Lung (tissue), 12 donors: ENCODE measurements around the gene HSPA8. TPM values are rescaled to one million over a fixed set of nuclear protein-coding genes. Genes with fewer than 3 reads are reported as not detected.
"Not testable (repeated sequence)": the region's sequence is repeated elsewhere in the genome, so short reads cannot be mapped to it uniquely, and the experiment has no call there.

Experiments
- ATAC-seq: fragments of 200-7000 bp; cut with Tn5 transposase; one replicate; pipeline ENCODE4 v1.9.1; 2020; ENCODE audit warnings: moderate number of reproducible peaks; ENCODE audit not compliant: insufficient read depth, low FRiP score
- DNase-seq, 3 donors: peaks; one replicate each; pipeline ENCODE4 v3.0.0-alpha.2; 2013 to 2017
- H3K27ac ChIP-seq, 2 donors: one replicate each; pipeline ENCODE4 v1.5.1; 2013; ENCODE audit warnings: mild to moderate bottlenecking in 2 of 2, moderate library complexity in 2 of 2, control low read depth in 1 of 2, inconsistent platforms in 1 of 2, low read depth in 1 of 2, low read length in 1 of 2
- H3K27me3 ChIP-seq, 3 donors: one replicate each; pipeline ENCODE4 v1.5.1; 2013; ENCODE audit warnings: low read length in 2 of 3; ENCODE audit not compliant: control insufficient read depth in 3 of 3, insufficient read depth in 3 of 3
- H3K36me3 ChIP-seq, 4 donors: one replicate each; pipeline ENCODE4 v1.5.1; 2013; ENCODE audit warnings: low read length in 4 of 4, mild to moderate bottlenecking in 1 of 4, moderate library complexity in 1 of 4; ENCODE audit not compliant: control insufficient read depth in 4 of 4, insufficient read depth in 4 of 4
- H3K4me1 ChIP-seq, 5 donors: one replicate each; pipeline ENCODE4 v1.5.1; 2013; ENCODE audit warnings: low read length in 5 of 5, mild to moderate bottlenecking in 2 of 5, moderate library complexity in 1 of 5; ENCODE audit not compliant: control insufficient read depth in 5 of 5, insufficient read depth in 5 of 5
- H3K4me3 ChIP-seq: one replicate; pipeline ENCODE4 v1.5.1; 2013; ENCODE audit warnings: mild to moderate bottlenecking, control low read depth, moderate library complexity
- H3K9ac ChIP-seq, 2 donors: one replicate each; pipeline ENCODE4 v1.5.1; 2013; ENCODE audit warnings: low read length in 2 of 2, control low read depth in 1 of 2; ENCODE audit not compliant: insufficient read depth in 1 of 2
- H3K9me3 ChIP-seq, 4 donors: one replicate each; pipeline ENCODE4 v1.5.1; 2013; ENCODE audit warnings: low read length in 3 of 4, mild to moderate bottlenecking in 1 of 4, moderate library complexity in 1 of 4; ENCODE audit not compliant: control insufficient read depth in 4 of 4, insufficient read depth in 3 of 4
- WGBS, 2 donors: extraction: QIAGEN DNeasy Blood & Tissue Kit; methylation state at CpG; one replicate each; pipeline ENCODE4 v1.1.7; 2013; 5-methylcytosine and 5-hydroxymethylcytosine counted together
- polyA plus RNA-seq, 2 donors: library from polyadenylated mRNA; stranded (reverse); fragments of 200-250 nt; gene quantifications; one replicate each; pipeline ENCODE4 v1.2.1, GENCODE V29; 2013
- total RNA-seq, 2 donors: library from RNA; depleted of rRNA in 1 of 2; stranded (reverse); fragments of >200 nt in 1 of 2; gene quantifications; one replicate each; pipeline ENCODE4 v1.2.1, GENCODE V29; 2014 to 2021
- TF ChIP-seq, protein P1 (sequence below): IDR thresholded peaks from 2 replicates; pipeline ENCODE4 v1.5.1; 2012; ENCODE audit warnings: mild to moderate bottlenecking; ENCODE audit errors: control extremely low read depth, extremely low read depth
- donor health status: control.
- donor health status: control.
- donor health status: Bipolar disorder and iron deficiency.
- donor health status: healthy.
- donor health status: DM: yes; HTN: yes; CAD: no.

HSPA8 gene
- total and polyA plus RNA-seq, 4 donors: 90.9 to 1,138 (median 892) TPM

DNA sequence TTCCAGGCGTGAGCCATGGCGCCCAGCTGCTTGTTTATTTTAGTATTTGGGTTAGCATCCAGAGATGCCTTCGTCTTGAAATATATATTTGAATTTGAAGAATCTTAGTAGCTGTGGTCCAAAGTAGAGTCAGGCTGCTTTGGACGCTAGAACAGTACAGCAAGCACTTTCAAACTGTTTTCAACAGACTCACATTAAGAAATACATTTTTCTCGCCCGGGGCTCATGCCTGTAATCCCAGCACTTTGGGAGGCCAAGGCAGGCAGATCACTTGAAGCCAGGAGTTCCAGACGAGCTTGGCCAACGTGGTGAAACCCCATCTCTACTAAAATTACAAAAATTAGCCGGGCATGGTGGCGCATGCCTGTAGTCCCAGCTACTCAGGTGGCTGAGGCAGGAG lies 27.0 kb upstream of the HSPA8 start:
- not testable (repeated sequence) for H3K9ac ChIP-seq, H3K4me1 ChIP-seq, DNase-seq, H3K36me3 ChIP-seq, H3K4me3 ChIP-seq, H3K27ac ChIP-seq, H3K9me3 ChIP-seq, H3K27me3 ChIP-seq, ATAC-seq
- WGBS, 2 donors: 94 to 95% methylated on average over 10 of the region's 10 CpGs

DNA sequence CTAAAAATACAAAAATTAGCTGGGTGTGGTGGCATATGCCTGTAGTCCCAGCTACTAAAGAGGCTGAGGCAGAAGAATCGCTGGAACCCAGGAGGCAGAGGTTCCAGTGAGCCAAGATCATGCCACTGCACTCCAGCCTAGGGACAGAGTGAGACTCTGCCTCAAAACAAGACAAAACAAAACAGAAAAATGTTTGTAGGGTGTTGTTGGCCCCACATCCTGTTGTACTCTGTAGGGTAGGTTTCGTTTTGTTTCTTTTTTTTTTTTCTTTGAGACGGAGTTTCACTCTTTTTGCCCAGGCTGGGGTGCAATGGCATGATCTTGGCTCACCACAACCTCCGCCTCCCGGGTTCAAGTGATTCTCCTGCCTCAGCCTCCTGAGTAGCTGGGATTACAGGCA lies 25.7 kb upstream of the HSPA8 start:
- not testable (repeated sequence) for H3K27me3 ChIP-seq, H3K4me1 ChIP-seq, H3K9ac ChIP-seq, H3K36me3 ChIP-seq, H3K4me3 ChIP-seq, ATAC-seq, H3K9me3 ChIP-seq, DNase-seq, H3K27ac ChIP-seq
- WGBS, 2 donors: 82 to 89% methylated on average over 5 of the region's 5 CpGs

DNA sequence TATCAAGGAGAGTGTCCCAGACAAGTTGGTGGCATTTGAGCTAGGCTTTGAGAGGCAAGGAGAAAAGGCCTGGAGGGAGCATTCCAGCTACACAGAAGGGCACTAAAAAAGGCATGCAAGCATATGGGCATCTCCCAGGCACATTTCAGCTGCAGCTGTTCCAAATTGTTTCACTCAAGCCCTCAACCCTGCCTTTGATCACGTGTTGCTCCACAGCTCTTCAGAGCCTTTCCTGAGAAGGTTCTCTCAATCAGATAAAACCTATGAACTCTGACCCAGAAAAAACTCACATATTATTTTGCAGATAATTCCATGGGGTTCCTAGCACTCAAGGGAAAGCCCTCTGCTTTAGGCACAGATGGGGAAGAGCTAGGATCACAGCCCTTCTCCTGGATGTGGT lies 24.4 kb upstream of the HSPA8 start:
- 85 to 91% methylated on average over 1 of the region's 1 CpG for WGBS, 2 donors
- Histone ChIP-seq H3K4me1 (peaks cover 0 to 6% (median 0%) of the 10 kb centered on the region in 5 donors), H3K9ac (no peak overlapping the region), H3K27ac (no peak overlapping the region), H3K4me3 (no peak overlapping the region), H3K36me3 (peaks cover 0 to 8% (median 4%) of the 10 kb centered on the region in 4 donors), H3K27me3 (no peaks in the 10 kb centered on the region), H3K9me3 (peaks cover 0 to 5% (median 0%) of the 10 kb centered on the region in 4 donors)
- ATAC-seq (no peak), DNase-seq (no peak)
- TF ChIP-seq, protein P1, sequence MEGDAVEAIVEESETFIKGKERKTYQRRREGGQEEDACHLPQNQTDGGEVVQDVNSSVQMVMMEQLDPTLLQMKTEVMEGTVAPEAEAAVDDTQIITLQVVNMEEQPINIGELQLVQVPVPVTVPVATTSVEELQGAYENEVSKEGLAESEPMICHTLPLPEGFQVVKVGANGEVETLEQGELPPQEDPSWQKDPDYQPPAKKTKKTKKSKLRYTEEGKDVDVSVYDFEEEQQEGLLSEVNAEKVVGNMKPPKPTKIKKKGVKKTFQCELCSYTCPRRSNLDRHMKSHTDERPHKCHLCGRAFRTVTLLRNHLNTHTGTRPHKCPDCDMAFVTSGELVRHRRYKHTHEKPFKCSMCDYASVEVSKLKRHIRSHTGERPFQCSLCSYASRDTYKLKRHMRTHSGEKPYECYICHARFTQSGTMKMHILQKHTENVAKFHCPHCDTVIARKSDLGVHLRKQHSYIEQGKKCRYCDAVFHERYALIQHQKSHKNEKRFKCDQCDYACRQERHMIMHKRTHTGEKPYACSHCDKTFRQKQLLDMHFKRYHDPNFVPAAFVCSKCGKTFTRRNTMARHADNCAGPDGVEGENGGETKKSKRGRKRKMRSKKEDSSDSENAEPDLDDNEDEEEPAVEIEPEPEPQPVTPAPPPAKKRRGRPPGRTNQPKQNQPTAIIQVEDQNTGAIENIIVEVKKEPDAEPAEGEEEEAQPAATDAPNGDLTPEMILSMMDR: no peak

DNA sequence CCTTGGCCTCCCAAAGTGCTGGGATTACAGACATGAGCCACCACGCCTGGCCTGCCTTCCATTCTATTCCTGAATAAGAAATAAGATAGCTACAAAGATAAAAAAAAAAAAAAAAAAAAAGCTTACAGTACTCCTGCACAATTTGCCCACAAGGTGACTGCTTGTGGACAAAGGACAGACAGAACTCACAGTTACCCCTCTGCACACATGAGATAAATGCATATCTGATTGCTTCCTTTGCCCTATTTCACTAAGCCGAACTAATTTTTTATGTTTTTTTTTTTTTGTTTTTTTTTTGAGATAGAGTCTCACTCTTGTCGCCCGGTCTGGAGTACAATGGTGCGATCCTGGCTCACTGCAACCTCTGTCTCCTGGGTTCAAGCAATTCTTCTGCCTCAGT lies 23.6 kb upstream of the HSPA8 start:
- Histone ChIP-seq H3K4me3 (no peak overlapping the region), H3K27me3 (no peaks in the 10 kb centered on the region), H3K4me1 (peaks cover 0 to 6% (median 0%) of the 10 kb centered on the region in 5 donors), H3K9me3 (peaks cover 0 to 5% (median 0%) of the 10 kb centered on the region in 4 donors), H3K9ac (no peak overlapping the region), H3K27ac (no peak overlapping the region), H3K36me3 (peaks cover 0 to 8% (median 4%) of the 10 kb centered on the region in 4 donors)
- ATAC-seq (no peak), DNase-seq (no peak)
- WGBS, 2 donors: 98 to 99% methylated on average over 5 of the region's 5 CpGs
- TF ChIP-seq, protein P1: no peak
